Measurements from ENCODE around the gene TGFA. TPM values are rescaled to one million over a fixed set of nuclear protein-coding genes. Genes with fewer than 3 reads are reported as not detected.

Gene TGFA
- total and polyA plus RNA-seq, 2 experiments from 2014 or later: 1.4 to 6.5 TPM

- no peak overlapping the region for H3K4me2 ChIP-seq
- DNase-seq (ENCODE audit: low spot score): no peak
- H2AFZ ChIP-seq: no peak overlapping the region
- H3K27me3 ChIP-seq (ENCODE audit: insufficient read depth): peaks cover 38% of the 10 kb centered on the region
- H3K4me3 ChIP-seq: no peak overlapping the region
- H3K36me3 ChIP-seq (ENCODE audit: insufficient read depth): no peaks in the 10 kb centered on the region
- no peak overlapping the region for H3K27ac ChIP-seq (ENCODE audit: low read depth)
- H3F3A ChIP-seq (replicated peaks; ENCODE audit: low read depth): peaks cover under 1% of the 10 kb centered on the region; the same call in 1 of the 2 replicates
- no peaks in the 10 kb centered on the region; the same call in 1 of the 2 replicates for H4K20me1 ChIP-seq (replicated peaks; ENCODE audit: insufficient read depth)
- TF ChIP-seq JUNB (IDR thresholded peaks at IDR 0.05; ENCODE audit: unreplicated experiment) (no peak), ZNF462 (CRISPR knock-in tag; IDR thresholded peaks at IDR 0.05) (no peak), CTCF (conservative IDR thresholded peaks at IDR 0.05; ENCODE audit: low read depth in 2 of 2) (no peak)
- H3K9me3 Mint-ChIP-seq: no peaks in the 10 kb centered on the region; the same call in 2 of the 3 replicates
- no peaks in the 10 kb centered on the region for H3K79me2 ChIP-seq (replicated peaks; ENCODE audit: insufficient read depth)
- H3K4me3 Mint-ChIP-seq: no peak overlapping the region
- no peaks in the 10 kb centered on the region for H3K9me2 ChIP-seq (ENCODE audit: insufficient read depth)
- no peak for ATAC-seq
- H3K4me1 ChIP-seq (ENCODE audit: insufficient read depth): peaks cover 9% of the 10 kb centered on the region
- peaks cover 4% of the 10 kb centered on the region; the same call in 2 of the 3 replicates for H3K4me1 Mint-ChIP-seq
- H3K36me3 Mint-ChIP-seq (ENCODE audit: low read depth): no peaks in the 10 kb centered on the region
- no peak overlapping the region for H3K27ac Mint-ChIP-seq
- H3K27me3 Mint-ChIP-seq (ENCODE audit: insufficient read depth, low read depth, poor library complexity): peaks cover 30% of the 10 kb centered on the region
Measured at GRCh38 chr2:70549064-70549710, 4.4 kb downstream of the TGFA start.
